Measurements from ENCODE around the gene CPZ.

GRCh38 chr4:8600686-8601085 lies 8.1 kb downstream of the CPZ start:
- TF ChIP-seq POLR2A (IDR thresholded peaks at IDR 0.05) (no peak), CTCF (IDR thresholded peaks at IDR 0.05) (no peak), POLR2AphosphoS5 (IDR thresholded peaks at IDR 0.05) (no peak)

Data from gastroesophageal sphincter (tissue), 3 donors.